ENCODE data around the gene NDUFV1.

NDUFV1 gene

DNA sequence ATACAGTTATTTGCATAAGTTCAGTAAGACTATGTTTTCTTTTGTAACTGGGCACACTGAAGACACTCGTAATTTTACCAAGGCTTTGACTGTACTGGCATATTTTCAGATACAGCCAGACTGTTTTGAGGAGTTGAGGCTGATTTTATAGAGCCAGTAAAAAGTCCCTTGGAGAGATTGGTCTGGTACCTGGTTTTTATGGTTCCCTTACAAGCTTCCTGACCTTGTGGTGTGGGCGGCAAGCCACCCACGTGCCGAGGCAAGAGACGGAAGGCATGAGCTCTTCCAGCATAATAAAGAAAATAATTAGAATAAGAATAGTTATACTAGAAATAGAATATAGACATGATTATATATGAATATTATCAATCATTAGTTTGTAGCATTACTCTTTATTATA lies 34.4 kb upstream of the NDUFV1 start:
- TF ChIP-seq, protein P1, sequence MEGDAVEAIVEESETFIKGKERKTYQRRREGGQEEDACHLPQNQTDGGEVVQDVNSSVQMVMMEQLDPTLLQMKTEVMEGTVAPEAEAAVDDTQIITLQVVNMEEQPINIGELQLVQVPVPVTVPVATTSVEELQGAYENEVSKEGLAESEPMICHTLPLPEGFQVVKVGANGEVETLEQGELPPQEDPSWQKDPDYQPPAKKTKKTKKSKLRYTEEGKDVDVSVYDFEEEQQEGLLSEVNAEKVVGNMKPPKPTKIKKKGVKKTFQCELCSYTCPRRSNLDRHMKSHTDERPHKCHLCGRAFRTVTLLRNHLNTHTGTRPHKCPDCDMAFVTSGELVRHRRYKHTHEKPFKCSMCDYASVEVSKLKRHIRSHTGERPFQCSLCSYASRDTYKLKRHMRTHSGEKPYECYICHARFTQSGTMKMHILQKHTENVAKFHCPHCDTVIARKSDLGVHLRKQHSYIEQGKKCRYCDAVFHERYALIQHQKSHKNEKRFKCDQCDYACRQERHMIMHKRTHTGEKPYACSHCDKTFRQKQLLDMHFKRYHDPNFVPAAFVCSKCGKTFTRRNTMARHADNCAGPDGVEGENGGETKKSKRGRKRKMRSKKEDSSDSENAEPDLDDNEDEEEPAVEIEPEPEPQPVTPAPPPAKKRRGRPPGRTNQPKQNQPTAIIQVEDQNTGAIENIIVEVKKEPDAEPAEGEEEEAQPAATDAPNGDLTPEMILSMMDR (conservative IDR thresholded peaks at IDR 0.05; ENCODE audit: low read depth, low read length): no peak
- no peak for DNase-seq (ENCODE audit: low read depth)
- H3K4me3 ChIP-seq (ENCODE audit: low read depth, low read length): no peak overlapping the region

GRCh38 chr11:67572747-67573419 lies 33.9 kb upstream of the NDUFV1 start:
- peak; percentile 70 for DNase-seq (ENCODE audit: low read depth)
- H3K4me3 ChIP-seq (ENCODE audit: low read depth, low read length): no peak overlapping the region
- TF ChIP-seq, protein P1 (conservative IDR thresholded peaks at IDR 0.05; ENCODE audit: low read depth, low read length): peak; percentile 80

- TF ChIP-seq, protein P1 (conservative IDR thresholded peaks at IDR 0.05; ENCODE audit: low read depth, low read length): no peak
- H3K4me3 ChIP-seq (ENCODE audit: low read depth, low read length): no peak overlapping the region
- no peak for DNase-seq (ENCODE audit: low read depth)
Observed at GRCh38 chr11:67574938-67575337, 31.8 kb upstream of the NDUFV1 start.

DNA sequence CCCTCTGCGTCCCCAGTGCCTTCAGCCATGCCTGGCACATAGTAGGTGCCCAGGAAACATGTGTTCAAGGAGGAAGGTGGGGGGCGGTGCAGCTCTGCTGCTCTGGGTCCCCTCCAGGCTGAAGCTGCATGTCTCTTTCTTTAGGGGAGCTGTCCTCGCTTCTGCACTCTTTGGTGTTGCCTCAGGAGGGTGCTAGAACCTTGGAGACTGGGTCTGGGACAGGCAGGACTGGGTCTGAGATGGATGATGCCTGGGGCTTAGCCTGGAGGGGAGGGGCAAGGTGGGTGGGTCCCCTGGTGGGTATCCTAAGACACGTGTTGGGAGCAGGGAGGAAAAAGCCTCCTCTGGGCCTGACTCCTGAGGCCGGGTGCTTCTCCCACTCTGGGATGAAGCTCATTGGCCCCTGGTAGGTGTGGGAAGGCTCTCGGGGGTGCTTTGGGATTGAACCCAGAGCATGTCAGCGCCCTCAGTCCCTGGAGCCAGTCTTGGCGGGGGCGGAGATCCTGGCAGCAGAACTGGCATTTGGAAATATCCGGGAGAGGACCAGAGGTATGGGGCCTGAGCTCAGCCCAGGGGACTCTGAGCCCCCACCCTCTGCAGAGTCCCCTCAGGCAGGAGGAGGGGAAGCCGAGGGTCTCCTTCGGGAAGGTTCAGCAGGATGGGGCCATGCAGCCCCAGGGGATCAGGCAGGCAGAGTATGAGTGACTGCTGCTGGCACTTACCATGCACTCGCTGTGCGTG lies 29.8 kb upstream of the NDUFV1 start:
- DNase-seq (ENCODE audit: low read depth): no peak
- TF ChIP-seq, protein P1 (conservative IDR thresholded peaks at IDR 0.05; ENCODE audit: low read depth, low read length): peak; percentile 19
- no peak overlapping the region for H3K4me3 ChIP-seq (ENCODE audit: low read depth, low read length)

GRCh38 chr11:67577951-67578350 lies 28.8 kb upstream of the NDUFV1 start:
- TF ChIP-seq, protein P1 (conservative IDR thresholded peaks at IDR 0.05; ENCODE audit: low read depth, low read length): no peak
- no peak for DNase-seq (ENCODE audit: low read depth)
- no peak overlapping the region for H3K4me3 ChIP-seq (ENCODE audit: low read depth, low read length)

GRCh38 chr11:67581469-67581868 lies 25.3 kb upstream of the NDUFV1 start:
- no peak overlapping the region for H3K4me3 ChIP-seq (ENCODE audit: low read depth, low read length)
- TF ChIP-seq, protein P1 (conservative IDR thresholded peaks at IDR 0.05; ENCODE audit: low read depth, low read length): no peak
- no peak for DNase-seq (ENCODE audit: low read depth)
